H9 (cell line): Measurements from ENCODE around the gene RAET1G. TPM values are rescaled to one million over a fixed set of nuclear protein-coding genes. Genes with fewer than 3 reads are reported as not detected.
A peak's percentile ranks its signal among the peaks of the same experiment; 100 is the strongest.

Experiments used
- DNase-seq: peaks from one replicate; pipeline ENCODE4 v3.0.0-alpha.2; 2017
- H2AFZ ChIP-seq: one replicate; pipeline ENCODE4 v1.6.1; 2013; ENCODE audit warnings: mild to moderate bottlenecking, low read length, control low read depth, moderate library complexity
- H2AK5ac ChIP-seq: 2 replicates; pipeline ENCODE4 v1.6.1; 2013; ENCODE audit warnings: low read length, control low read depth, mixed read lengths; ENCODE audit not compliant: insufficient read length
- H2BK120ac ChIP-seq: one replicate; pipeline ENCODE4 v1.6.1; 2013; ENCODE audit warnings: low read depth, mild to moderate bottlenecking, low read length, control low read depth, inconsistent platforms; ENCODE audit not compliant: poor library complexity, severe bottlenecking
- H2BK12ac ChIP-seq: 2 replicates; pipeline ENCODE4 v1.6.1; 2013; ENCODE audit warnings: low read length, control low read depth, mixed read lengths, low read depth; ENCODE audit not compliant: insufficient read length
- H2BK15ac ChIP-seq: 2 replicates; pipeline ENCODE4 v1.6.1; 2013; ENCODE audit warnings: low read depth, low read length, control low read depth
- H2BK20ac ChIP-seq: one replicate; pipeline ENCODE4 v1.6.1; 2013; ENCODE audit warnings: low read depth, mild to moderate bottlenecking, low read length, control low read depth, inconsistent platforms; ENCODE audit not compliant: poor library complexity, severe bottlenecking
- H2BK5ac ChIP-seq: 2 replicates; pipeline ENCODE4 v1.6.1; 2013; ENCODE audit warnings: low read length, control low read depth, mixed read lengths; ENCODE audit not compliant: insufficient read length
- H3K14ac ChIP-seq: 2 replicates; pipeline ENCODE4 v1.6.1; 2013; ENCODE audit warnings: low read length, control low read depth; ENCODE audit not compliant: insufficient read depth
- H3K18ac ChIP-seq: 2 replicates; pipeline ENCODE4 v1.6.1; 2013; ENCODE audit warnings: low read depth, mild to moderate bottlenecking, mixed read lengths, low read length, control low read depth; ENCODE audit not compliant: insufficient read length
- H3K23ac ChIP-seq: 2 replicates; pipeline ENCODE4 v1.6.1; 2013; ENCODE audit warnings: low read length, control low read depth, mixed read lengths, low read depth; ENCODE audit not compliant: insufficient read length
- H3K23me2 ChIP-seq: 2 replicates; pipeline ENCODE4 v1.6.1; 2013; ENCODE audit warnings: low read depth, mild to moderate bottlenecking, mixed read lengths, low read length, control low read depth; ENCODE audit not compliant: insufficient read length, poor library complexity, severe bottlenecking
- H3K27ac ChIP-seq: 2 replicates; pipeline ENCODE4 v1.5.1; 2013; ENCODE audit warnings: low read length, control low read depth, mixed read lengths, low read depth; ENCODE audit not compliant: insufficient read length
- H3K27me3 ChIP-seq: 2 replicates; pipeline ENCODE4 v1.6.1; 2013; ENCODE audit warnings: low read length, control low read depth, inconsistent platforms; ENCODE audit not compliant: insufficient read depth
- H3K4ac ChIP-seq: 2 replicates; pipeline ENCODE4 v1.6.1; 2013; ENCODE audit warnings: low read depth, mild to moderate bottlenecking, control low read depth, inconsistent platforms, low read length, moderate library complexity
- H3K4me1 ChIP-seq: 2 replicates; pipeline ENCODE4 v1.6.1; 2013; ENCODE audit warnings: low read length, control low read depth, inconsistent platforms; ENCODE audit not compliant: insufficient read depth
- H3K4me2 ChIP-seq: 2 replicates; pipeline ENCODE4 v1.6.1; 2013; ENCODE audit warnings: low read length, control low read depth, mixed read lengths; ENCODE audit not compliant: insufficient read length, insufficient read depth
- H3K56ac ChIP-seq: 2 replicates; pipeline ENCODE4 v1.6.1; 2013; ENCODE audit warnings: low read depth, mild to moderate bottlenecking, mixed read lengths, low read length, control low read depth; ENCODE audit not compliant: insufficient read length
- H3K79me1 ChIP-seq: 2 replicates; pipeline ENCODE4 v1.6.1; 2013; ENCODE audit warnings: low read depth, mild to moderate bottlenecking, moderate library complexity, low read length, control low read depth, inconsistent platforms; ENCODE audit not compliant: insufficient read depth, poor library complexity, severe bottlenecking
- H3K79me2 ChIP-seq: 2 replicates; pipeline ENCODE4 v1.6.1; 2013; ENCODE audit warnings: low read length, control low read depth, inconsistent platforms; ENCODE audit not compliant: insufficient read depth
- H3K9ac ChIP-seq: 2 replicates; pipeline ENCODE4 v1.6.1; 2013; ENCODE audit warnings: low read length, control low read depth, mixed read lengths; ENCODE audit not compliant: insufficient read length; ENCODE audit errors: extremely low read depth
- H3K9me3 ChIP-seq: one replicate; pipeline ENCODE4 v1.6.1; 2013; ENCODE audit warnings: low read depth, low read length, inconsistent platforms; ENCODE audit not compliant: control insufficient read depth
- H3T11ph ChIP-seq: one replicate; pipeline ENCODE4 v1.6.1; 2013; ENCODE audit warnings: mild to moderate bottlenecking, low read length, control low read depth, inconsistent platforms
- H4K20me1 ChIP-seq: one replicate; pipeline ENCODE4 v1.6.1; 2013; ENCODE audit not compliant: control insufficient read depth, insufficient read length, insufficient read depth
- H4K5ac ChIP-seq: 2 replicates; pipeline ENCODE4 v1.6.1; 2013; ENCODE audit warnings: low read depth, mild to moderate bottlenecking, mixed read lengths, low read length, control low read depth; ENCODE audit not compliant: insufficient read length
- H4K8ac ChIP-seq: replicated peaks from 2 replicates; pipeline ENCODE4 v1.6.1; 2013; ENCODE audit warnings: low read length, control low read depth, mixed read lengths, low read depth; ENCODE audit not compliant: insufficient read length
- H4K91ac ChIP-seq: 2 replicates; pipeline ENCODE4 v1.6.1; 2013; ENCODE audit warnings: low read depth, mild to moderate bottlenecking, moderate library complexity, mixed read lengths, low read length, control low read depth; ENCODE audit not compliant: insufficient read length
- H3K27ac Mint-ChIP-seq, 3 experiments: 2 replicates in 2 of 3; 3 replicates in 1 of 3; pipeline ENCODE4 v1.8.0; 2020 to 2021; ENCODE audit warnings: mixed read lengths in 3 of 3, mild to moderate bottlenecking in 1 of 3, moderate library complexity in 1 of 3
- H3K27me3 Mint-ChIP-seq: 2 replicates; pipeline ENCODE4 v1.8.0; 2021; ENCODE audit warnings: low read depth, mild to moderate bottlenecking, moderate library complexity, mixed read lengths
- H3K36me3 Mint-ChIP-seq, 3 experiments: 2 replicates in 2 of 3; 3 replicates in 1 of 3; pipeline ENCODE4 v1.8.0; 2020 to 2021; ENCODE audit warnings: low read depth in 3 of 3, mixed read lengths in 3 of 3; ENCODE audit not compliant: insufficient read depth in 1 of 3
- H3K4me1 Mint-ChIP-seq, 2 experiments: 2 replicates each; pipeline ENCODE4 v1.8.0; 2020; ENCODE audit warnings: mixed read lengths in 2 of 2
- H3K4me3 Mint-ChIP-seq, 2 experiments: 2 replicates in 1 of 2; 3 replicates in 1 of 2; pipeline ENCODE4 v1.8.0; 2020 to 2021; ENCODE audit warnings: mild to moderate bottlenecking in 2 of 2, mixed read lengths in 2 of 2, moderate library complexity in 1 of 2
- H3K9me3 Mint-ChIP-seq, 2 experiments: 2 replicates in 1 of 2; 3 replicates in 1 of 2; pipeline ENCODE4 v1.8.0; 2020; ENCODE audit warnings: mild to moderate bottlenecking in 2 of 2, mixed read lengths in 2 of 2, moderate library complexity in 1 of 2
- CTCF ChIP-seq: fragments of 200-600 bp; sonication (generic); conservative IDR thresholded peaks from 3 replicates; pipeline ENCODE4 v1.8.0; 2021; ENCODE audit warnings: antibody characterized with exemption, mild to moderate bottlenecking
- WGBS: extraction: QIAGEN DNeasy Blood & Tissue Kit; methylation state at CpG from one replicate; pipeline ENCODE4 v1.1.7; 2013; ENCODE audit warnings: missing lambda C conversion rate, low lambda C conversion rate, mixed read lengths; ENCODE audit not compliant: insufficient read length; ENCODE audit errors: extremely low coverage; 5-methylcytosine and 5-hydroxymethylcytosine counted together
- total RNA-seq: library from RNA; stranded (reverse); gene quantifications from 2 replicates; pipeline ENCODE4 v1.2.1, GENCODE V29; 2021

The RAET1G gene
- total RNA-seq, 1 experiment from 2014 or later: not detected

GRCh38 chr6:149939909-149940671 lies 17.2 kb upstream of the RAET1G start:
- Mint-ChIP-seq H3K4me1 (peaks cover 12 to 14% of the 10 kb centered on the region in 2 experiments), H3K27ac (no peak overlapping the region), H3K27me3 (peaks cover 96% of the 10 kb centered on the region), H3K9me3 (peaks cover 0 to 9% of the 10 kb centered on the region in 2 experiments; a peak in 2 of 5 replicates), H3K4me3 (peak overlapping the region in 1 of 2 experiments; percentile 55; a peak in 2 of 5 replicates), H3K36me3 (peaks cover 0 to 4% (median 3%) of the 10 kb centered on the region in 3 experiments; a peak in 3 of 7 replicates)
- Histone ChIP-seq H3K4me2 (no peak overlapping the region), H3T11ph (no peak overlapping the region), H3K4ac (no peak overlapping the region), H4K20me1 (no peaks in the 10 kb centered on the region), H3K14ac (no peak overlapping the region), H3K79me2 (no peaks in the 10 kb centered on the region), H3K23me2 (peaks cover 20% of the 10 kb centered on the region), H2BK5ac (no peak overlapping the region), H3K56ac (no peak overlapping the region), H2BK15ac (no peak overlapping the region), H3K23ac (no peak overlapping the region), H3K9ac (no peak overlapping the region), H4K91ac (no peak overlapping the region), H4K8ac (no peak overlapping the region), H3K4me1 (no peaks in the 10 kb centered on the region), H2BK20ac (no peak overlapping the region), H2BK12ac (no peak overlapping the region), H3K18ac (no peak overlapping the region), H3K27me3 (peaks cover 78% of the 10 kb centered on the region), H4K5ac (no peak overlapping the region), H2AFZ (no peak overlapping the region), H2BK120ac (no peak overlapping the region), H3K9me3 (no peaks in the 10 kb centered on the region), H3K79me1 (no peaks in the 10 kb centered on the region), H3K27ac (no peak overlapping the region), H2AK5ac (no peak overlapping the region)
- TF ChIP-seq CTCF: no peak
- DNase-seq: no peak
- WGBS: no CpG with 5 or more reads among the region's 6 CpGs
